HepG2 (cell line): ENCODE data around the gene NAPB. TPM values are rescaled to one million over a fixed set of nuclear protein-coding genes. Genes with fewer than 3 reads are reported as not detected.
A peak's percentile ranks its signal among the peaks of the same experiment; 100 is the strongest.

Experiments used
- ARID5B ChIP-seq: IDR thresholded peaks from 2 replicates; pipeline ENCODE4 v1.4.0; 2020; ENCODE audit warnings: mild to moderate bottlenecking, missing genetic modification reagents
- ATF6 ChIP-seq: sonication (generic); formaldehyde crosslinking; conservative IDR thresholded peaks from 2 replicates; pipeline ENCODE4 v1.4.0; 2020; ENCODE audit warnings: missing genetic modification reagents
- CHCHD3 ChIP-seq: sonication (generic); formaldehyde crosslinking; IDR thresholded peaks from 2 replicates; pipeline ENCODE4 v1.8.0; 2022; ENCODE audit warnings: mild to moderate bottlenecking, missing genetic modification reagents, moderate library complexity
- DNMT3B ChIP-seq: conservative IDR thresholded peaks from 2 replicates; pipeline ENCODE4 v1.6.1; 2016; ENCODE audit warnings: missing biosample characterization, control low read depth
- DRAP1 ChIP-seq: IDR thresholded peaks from 2 replicates; pipeline ENCODE4 v1.6.1; 2016; ENCODE audit warnings: missing genetic modification reagents, missing compliant biosample characterization
- GABPB1 ChIP-seq: IDR thresholded peaks from 2 replicates; pipeline ENCODE4 v1.6.1; 2016; ENCODE audit warnings: mild to moderate bottlenecking, missing genetic modification reagents, moderate library complexity, missing compliant biosample characterization
- GATA4 ChIP-seq: sonication (generic); IDR thresholded peaks from 2 replicates; pipeline ENCODE4 v1.6.1; 2016; ENCODE audit warnings: antibody characterized with exemption, low read depth, borderline replicate concordance
- NCOA1 ChIP-seq: sonication (generic); formaldehyde crosslinking; IDR thresholded peaks from 2 replicates; pipeline ENCODE4 v1.9.0; 2021; ENCODE audit warnings: missing genetic modification reagents
- PCBP2 ChIP-seq: fragments of 200-400 bp; formaldehyde crosslinking; optimal IDR thresholded peaks from 2 replicates; pipeline ENCODE3; 2018; ENCODE audit warnings: low read length, low read depth; ENCODE audit not compliant: poor library complexity, severe bottlenecking
- PLRG1 ChIP-seq: fragments of 450-650 bp; conservative IDR thresholded peaks from 2 replicates; pipeline ENCODE4 v1.6.1; 2016
- TBX2 ChIP-seq: sonication (generic); formaldehyde crosslinking; IDR thresholded peaks from 2 replicates; pipeline ENCODE4 v1.5.0; 2020; ENCODE audit warnings: missing genetic modification reagents, mild to moderate bottlenecking, borderline replicate concordance
- ZBTB3 ChIP-seq: sonication (generic); formaldehyde crosslinking; IDR thresholded peaks from 2 replicates; pipeline ENCODE4 v1.4.0; 2020; ENCODE audit warnings: low read depth, mild to moderate bottlenecking, moderate library complexity, missing genetic modification reagents, borderline replicate concordance
- ZFP41 ChIP-seq: sonication (generic); formaldehyde crosslinking; IDR thresholded peaks from 2 replicates; pipeline ENCODE4 v1.4.0; 2020; ENCODE audit warnings: mild to moderate bottlenecking, missing genetic modification reagents, borderline replicate concordance
- ZFX ChIP-seq: sonication (generic); formaldehyde crosslinking; IDR thresholded peaks from 2 replicates; pipeline ENCODE4 v1.4.0; 2020; ENCODE audit warnings: mild to moderate bottlenecking, low read depth, missing genetic modification reagents, moderate library complexity
- ZMYM3 ChIP-seq: sonication (generic); formaldehyde crosslinking; IDR thresholded peaks from 2 replicates; pipeline ENCODE4 v1.5.1; 2020; ENCODE audit warnings: mild to moderate bottlenecking, missing genetic modification reagents
- ZNF24 ChIP-seq: fragments of 450-650 bp; IDR thresholded peaks from 2 replicates; pipeline ENCODE4 v1.6.1; 2017; ENCODE audit warnings: antibody characterized with exemption, mild to moderate bottlenecking
- ZNF513 ChIP-seq: sonication (generic); formaldehyde crosslinking; conservative IDR thresholded peaks from 2 replicates; pipeline ENCODE4 v1.5.0; 2020; ENCODE audit warnings: missing genetic modification reagents
- ZNF577 ChIP-seq: sonication (generic); formaldehyde crosslinking; IDR thresholded peaks from 2 replicates; pipeline ENCODE4 v1.4.0; 2020; ENCODE audit warnings: mild to moderate bottlenecking, low read depth, missing genetic modification reagents, borderline replicate concordance
- ZNF704 ChIP-seq: sonication (generic); formaldehyde crosslinking; IDR thresholded peaks from 2 replicates; pipeline ENCODE4 v1.8.1; 2023; ENCODE audit warnings: mild to moderate bottlenecking, inconsistent platforms, moderate library complexity, missing genetic modification reagents, borderline replicate concordance
- polyA plus RNA-seq, 8 experiments: library from polyadenylated mRNA; depleted of rRNA in 3 of 8; stranded (reverse) in 7 of 8; unstranded in 1 of 8; fragments of >200 nt; fragmentation: Illumina TruSeq in 4 of 8; extraction: Trizol in 4 of 8; gene quantifications; 2 replicates each; pipeline versions ENCODE4 v1.2.1 to v1.2.3, GENCODE V29; 2011 to 2016; ENCODE audit warnings: low read depth in 4 of 8, missing spikeins in 1 of 8, mixed read lengths in 1 of 8; ENCODE audit not compliant: insufficient read depth in 1 of 8
- total RNA-seq, 5 experiments: library from RNA; depleted of rRNA; stranded (reverse); fragments of >200 nt; fragmentation: Illumina TruSeq; extraction: Trizol; gene quantifications; 2 replicates each; pipeline ENCODE4 v1.2.3, GENCODE V29; 2016; ENCODE audit warnings: low read depth in 1 of 5

NAPB gene
- total and polyA plus RNA-seq, 2 of the 13 experiments (the other 11 are each of a cell fraction or from before 2014, with no cell fraction given), result 15.2 to 16.1 TPM

- TF ChIP-seq ARID5B (CRISPR knock-in tag) (peak; percentile 60; the same call in 1 of the 2 replicates), NCOA1 (CRISPR knock-in tag) (peak; percentile 70; the same call in 1 of the 2 replicates), PCBP2 (no peak), TBX2 (CRISPR knock-in tag) (peak; percentile 86), PLRG1 (no peak), GATA4 (0 out of 2 replicates have a peak, but pooled peaks have one; percentile 47), ZMYM3 (CRISPR knock-in tag) (peak; percentile 72), ZFX (CRISPR knock-in tag) (peak; percentile 96), ZNF24 (no peak), ZFP41 (CRISPR knock-in tag) (peak; percentile 68; the same call in 1 of the 2 replicates), CHCHD3 (CRISPR knock-in tag) (no peak), DRAP1 (CRISPR knock-in tag) (peak; percentile 93), ZBTB3 (CRISPR knock-in tag) (no peak), ZNF704 (peak; percentile 90), ZNF577 (CRISPR knock-in tag) (no peak), ATF6 (CRISPR knock-in tag) (0 out of 2 replicates have a peak, but pooled peaks have one; percentile 59), ZNF513 (CRISPR knock-in tag) (0 out of 2 replicates have a peak, but pooled peaks have one; percentile 12), GABPB1 (CRISPR knock-in tag) (peak; percentile 92), DNMT3B (no peak; the same call in 1 of the 2 replicates)
Measured at GRCh38 chr20:23420943-23421931, at the start of gene NAPB (continued).
